ENCODE data around the gene ARHGAP11A. TPM values are rescaled to one million over a fixed set of nuclear protein-coding genes. Genes with fewer than 3 reads are reported as not detected.

Gene ARHGAP11A
- total RNA-seq, 1 experiment from 2014 or later, result 93.0 TPM

- ChIA-PET CTCF (interaction anchor here (0.9 to 1.0 kb wide), 2 partner anchors 14 to 167 kb away, joined by 3 read pairs; no protein-coding TSS in a partner anchor), POLR2A (no interaction called here)
- Mint-ChIP-seq H3K9me3 (no peaks in the 10 kb centered on the region), H3K4me1 (peaks cover 9% of the 10 kb centered on the region), H3K27me3 (ENCODE audit: low read depth) (no peaks in the 10 kb centered on the region), H3K27ac (no peak overlapping the region), H3K36me3 (no peaks in the 10 kb centered on the region), H3K4me3 (no peak overlapping the region)
- TF ChIP-seq ZNF121 (CRISPR knock-in tag; IDR thresholded peaks at IDR 0.05) (no peak), STAT6 (CRISPR knock-in tag; conservative IDR thresholded peaks at IDR 0.05; ENCODE audit: low read depth) (no peak), ZNF317 (CRISPR knock-in tag; IDR thresholded peaks at IDR 0.05; ENCODE audit: borderline replicate concordance, low read depth) (no peak), GABPB1 (CRISPR knock-in tag; IDR thresholded peaks at IDR 0.05) (peak; percentile 95), PREB (CRISPR knock-in tag; IDR thresholded peaks at IDR 0.05; ENCODE audit: borderline replicate concordance) (no peak)
- ATAC-seq (no peak), DNase-seq (ENCODE audit: low spot score) (no peak)
Measured at GRCh38 chr15:32677238-32677750, 62.0 kb downstream of the ARHGAP11A start.

GRCh38 chr15:32679298-32679690 lies 64.0 kb downstream of the ARHGAP11A start:
- Mint-ChIP-seq H3K36me3 (no peaks in the 10 kb centered on the region), H3K4me1 (peaks cover 9% of the 10 kb centered on the region), H3K27me3 (ENCODE audit: low read depth) (no peaks in the 10 kb centered on the region), H3K9me3 (no peaks in the 10 kb centered on the region), H3K27ac (peak overlapping the region; percentile 4; the same call in 1 of the 2 replicates), H3K4me3 (no peak overlapping the region)
- CTCF ChIA-PET, result interaction anchor here (1.0 kb wide), 1 partner anchor 10 kb away, joined by 3 read pairs; no protein-coding TSS in a partner anchor
- no peak for TF ChIP-seq HMGA2 (CRISPR knock-in tag; IDR thresholded peaks at IDR 0.05)
- TF ChIP-seq E2F4 (CRISPR knock-in tag; IDR thresholded peaks at IDR 0.05; ENCODE audit: borderline replicate concordance, low read depth), result no peak
- TF ChIP-seq E2F5 (CRISPR knock-in tag; IDR thresholded peaks at IDR 0.05), result no peak
- TF ChIP-seq MAX (CRISPR knock-in tag; IDR thresholded peaks at IDR 0.05), result no peak
- no peak for TF ChIP-seq ZNF317 (CRISPR knock-in tag; IDR thresholded peaks at IDR 0.05; ENCODE audit: borderline replicate concordance, low read depth)
- no peak for TF ChIP-seq KAT7 (CRISPR knock-in tag; IDR thresholded peaks at IDR 0.05; ENCODE audit: borderline replicate concordance)
- no peak for TF ChIP-seq ZBTB21 (CRISPR knock-in tag; IDR thresholded peaks at IDR 0.05; ENCODE audit: borderline replicate concordance)
- no peak for TF ChIP-seq ATF1 (CRISPR knock-in tag; IDR thresholded peaks at IDR 0.05)
- no peak for TF ChIP-seq ZNF423 (CRISPR knock-in tag; IDR thresholded peaks at IDR 0.05)
- TF ChIP-seq NFYB (CRISPR knock-in tag; conservative IDR thresholded peaks at IDR 0.05; ENCODE audit: low read depth), result no peak
- TF ChIP-seq ESRRA (CRISPR knock-in tag; IDR thresholded peaks at IDR 0.05; ENCODE audit: borderline replicate concordance), result no peak
- no peak for TF ChIP-seq ERG (CRISPR knock-in tag; IDR thresholded peaks at IDR 0.05)
- TF ChIP-seq ETV6 (CRISPR knock-in tag; IDR thresholded peaks at IDR 0.05), result no peak
- TF ChIP-seq ZBTB43 (CRISPR knock-in tag; IDR thresholded peaks at IDR 0.05), result no peak
- TF ChIP-seq FOXP4 (CRISPR knock-in tag; IDR thresholded peaks at IDR 0.05), result no peak
- POLR2A ChIA-PET, result no interaction called here
- ATAC-seq (peak; percentile 76; the same call in 1 of the 2 replicates), DNase-seq (ENCODE audit: low spot score) (no peak)
